HG03039 (cell line): ENCODE data around the gene YY1.
"Not testable (repeated sequence)": the region's sequence is repeated elsewhere in the genome, so short reads cannot be mapped to it uniquely, and the experiment has no call there.

Experiments
- ATAC-seq: cut with Tn5 transposase; IDR thresholded peaks from one replicate; pipeline ENCODE4 v1.9.1; 2021; ENCODE audit warnings: mild to moderate bottlenecking, moderate library complexity; ENCODE audit not compliant: unreplicated experiment

Gene YY1

DNA sequence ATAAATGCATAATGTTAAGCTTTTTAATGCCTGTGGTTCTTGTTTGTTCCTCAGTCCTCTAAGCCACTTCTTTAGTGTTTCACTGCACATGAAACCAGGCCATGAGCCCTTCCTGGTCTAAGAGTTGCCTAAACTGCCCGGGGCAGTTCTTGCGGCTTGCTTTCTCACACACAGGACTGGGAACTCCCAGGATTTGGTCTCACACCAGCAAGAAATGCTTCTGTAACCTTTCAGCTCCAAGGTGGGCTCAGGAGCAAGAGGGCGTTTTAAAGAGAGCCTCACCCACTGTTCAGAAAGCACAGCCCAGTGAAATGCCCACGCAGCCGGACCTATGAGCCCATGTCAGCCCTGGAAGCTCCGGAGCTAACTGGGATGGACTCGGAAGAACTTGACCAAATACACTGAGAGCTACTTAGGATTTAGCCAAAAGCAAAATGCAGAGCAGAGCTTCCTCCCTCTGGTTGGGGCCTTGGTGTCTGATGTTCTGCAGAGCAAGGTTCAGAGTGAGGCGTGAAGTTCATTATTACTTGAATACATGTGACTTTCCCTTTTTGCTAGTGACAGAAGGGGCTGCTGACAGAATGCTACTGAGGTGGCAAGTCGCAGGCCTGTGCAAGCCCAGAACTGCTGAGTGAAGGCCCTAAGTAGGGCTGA is 43.9 kb downstream of the YY1 start:
- ATAC-seq: no peak

DNA sequence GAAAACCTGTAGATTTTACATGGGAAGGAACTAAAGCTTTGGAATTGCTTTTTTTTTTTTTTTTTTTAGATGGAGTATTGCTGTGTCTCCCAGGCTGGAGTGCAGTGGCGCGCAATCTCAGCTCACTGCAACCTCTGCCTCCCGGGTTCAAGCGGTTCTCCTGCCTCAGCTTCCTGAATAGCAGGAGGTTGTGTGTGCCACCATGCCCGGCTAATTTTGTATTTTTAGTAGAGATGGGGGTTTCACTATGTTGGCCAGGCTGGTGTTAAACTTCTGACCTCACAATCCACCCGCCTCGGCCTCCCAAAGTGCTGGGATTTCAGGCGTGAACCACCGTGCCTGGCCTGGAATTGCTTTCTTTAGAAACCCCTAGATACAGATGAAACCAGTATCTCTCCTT is 44.5 kb downstream of the YY1 start:
- ATAC-seq: not testable (repeated sequence)

DNA sequence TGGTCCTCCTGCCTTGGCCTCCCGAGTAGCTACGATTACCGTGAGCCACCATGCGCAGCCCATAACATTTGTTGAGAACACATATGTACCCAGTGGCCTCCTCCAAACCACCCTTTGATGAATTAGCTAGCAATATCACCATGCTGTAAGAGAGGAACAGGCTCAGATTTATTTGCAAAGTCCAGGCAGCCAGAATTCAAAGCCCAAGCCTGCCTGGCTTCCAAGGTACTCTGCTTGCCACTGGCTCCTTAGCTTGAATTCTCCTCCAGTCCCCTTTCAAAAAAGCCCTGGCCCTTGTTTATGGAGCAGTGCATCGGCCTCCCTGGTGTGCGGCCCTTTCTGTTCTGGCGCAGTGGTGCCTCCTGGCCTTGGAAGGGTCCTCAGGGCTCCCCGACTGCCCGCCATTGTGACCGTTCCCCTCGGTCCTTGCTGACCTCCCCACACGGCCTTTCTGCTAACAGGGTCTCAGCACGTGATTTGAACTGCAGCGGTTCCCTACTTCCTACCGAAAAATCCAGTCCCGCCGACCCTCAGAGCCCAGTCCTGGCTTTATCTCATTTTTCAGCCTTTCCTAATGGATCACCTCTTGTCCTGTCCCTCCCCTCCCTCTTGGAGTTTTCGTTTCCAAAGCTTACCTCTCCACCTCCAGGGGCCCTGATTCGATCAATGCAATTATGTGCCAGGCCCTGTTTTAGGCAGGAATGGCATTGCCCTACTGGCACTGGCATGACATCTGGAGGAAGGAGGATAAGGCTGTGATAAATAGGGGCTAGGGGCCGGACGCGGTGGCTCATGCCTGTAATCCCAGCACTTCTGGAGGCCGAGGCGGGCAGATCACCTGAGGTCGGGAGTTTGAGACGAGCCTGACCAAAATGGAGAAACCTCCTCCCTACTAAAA is 45.3 kb downstream of the YY1 start:
- no peak for ATAC-seq

DNA sequence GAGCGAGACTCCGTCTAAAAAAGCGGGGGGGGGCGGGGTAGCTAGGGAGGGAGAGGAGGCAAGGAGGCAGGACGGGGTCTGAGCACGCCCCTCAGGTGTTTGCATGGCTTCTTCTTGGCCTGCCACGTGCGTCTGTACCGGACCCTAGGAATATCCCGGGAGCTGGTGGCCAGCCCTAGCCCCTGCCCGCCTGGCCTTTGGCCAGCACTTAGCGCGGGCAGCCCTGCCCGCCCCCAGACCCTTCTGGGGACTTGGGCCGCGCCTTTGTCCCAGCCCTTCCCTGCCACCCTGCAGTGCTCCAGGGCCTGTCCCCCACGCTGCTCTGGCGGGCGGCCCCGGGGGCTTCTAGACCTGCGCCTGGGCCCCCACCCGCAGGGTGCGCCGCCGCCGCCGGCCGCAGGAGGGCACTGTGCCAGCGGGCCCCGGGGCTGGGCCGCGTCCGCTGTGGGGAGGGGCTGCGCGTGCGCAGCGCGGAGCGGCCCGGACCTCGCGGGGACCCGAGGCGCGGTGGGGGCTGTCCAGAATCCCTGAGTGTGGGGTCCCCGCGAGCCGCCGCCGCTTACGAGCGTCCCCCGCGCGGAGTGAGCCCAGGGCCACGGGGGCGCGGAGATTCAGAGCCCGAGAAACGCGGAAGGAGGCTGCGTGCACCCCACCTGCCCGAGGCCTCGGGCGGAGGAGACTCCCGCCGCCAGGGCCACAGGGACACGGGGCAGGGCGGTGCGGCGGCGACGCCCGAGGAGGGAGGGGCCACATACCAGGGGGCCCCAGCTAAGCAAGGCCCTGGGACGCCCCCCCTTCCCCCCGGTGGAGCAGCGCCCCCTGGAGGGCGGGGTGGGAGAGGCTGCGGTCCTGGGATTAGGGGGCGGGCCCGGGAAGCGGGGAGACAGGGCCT is 46.3 kb downstream of the YY1 start:
- peak; percentile 80 for ATAC-seq

DNA sequence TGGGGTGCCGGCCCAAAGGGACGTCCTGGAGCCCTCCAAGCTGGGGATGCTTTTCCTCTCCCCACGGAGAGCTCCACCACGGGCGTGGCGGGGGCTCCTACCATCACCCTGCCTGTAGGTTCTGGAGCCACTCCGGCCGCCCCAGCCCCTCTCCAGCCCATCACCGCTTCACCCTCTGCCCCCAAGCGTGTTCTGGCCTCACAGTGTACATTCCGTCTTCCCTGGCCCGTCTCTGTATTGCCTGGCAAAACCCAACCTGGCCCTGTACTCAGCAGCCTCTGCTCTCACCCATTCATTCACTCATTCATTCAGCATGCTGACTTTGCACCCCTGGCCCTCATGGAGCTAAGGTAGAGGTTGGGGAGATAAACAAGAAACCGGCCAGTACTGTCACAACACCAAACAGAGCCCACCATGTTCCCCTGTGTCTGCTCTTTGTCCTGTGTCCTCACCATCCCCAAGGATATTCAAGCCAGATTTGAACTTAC is 47.0 kb downstream of the YY1 start:
- ATAC-seq: no peak

DNA sequence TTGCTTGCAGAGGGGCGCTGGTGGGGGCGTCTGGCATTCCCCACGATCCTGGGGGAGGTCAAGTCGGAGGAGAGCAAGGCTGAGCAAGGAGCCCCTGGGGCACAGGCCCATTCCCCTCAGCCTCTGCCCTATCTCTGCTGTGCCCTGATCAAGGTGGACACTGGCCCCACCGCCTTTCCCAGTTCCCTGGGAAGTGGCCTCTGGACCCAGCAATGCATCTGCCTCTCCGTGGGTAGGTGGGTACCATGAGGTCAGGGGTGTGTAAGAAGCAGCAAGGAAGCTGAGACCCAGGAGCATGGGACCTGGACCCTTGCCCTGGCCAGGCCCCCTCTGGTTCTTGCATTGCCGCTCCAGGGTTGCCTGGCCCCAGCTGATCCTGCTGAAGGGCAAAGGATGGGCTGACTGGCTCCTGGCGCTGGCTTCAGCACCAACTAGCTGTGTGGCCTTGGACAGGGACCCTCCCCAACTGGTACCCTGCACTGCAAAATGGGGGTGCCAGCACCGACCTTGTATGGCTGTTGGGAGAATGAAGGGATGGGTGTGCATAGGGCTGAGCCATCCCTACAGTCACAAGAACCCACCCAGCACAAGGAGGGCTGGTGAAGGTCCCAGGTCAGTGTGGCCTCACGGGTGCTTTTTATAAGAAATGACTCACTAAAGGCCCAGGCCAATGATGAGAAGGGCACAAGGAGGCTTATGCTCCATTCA is 47.7 kb downstream of the YY1 start:
- ATAC-seq: no peak

DNA sequence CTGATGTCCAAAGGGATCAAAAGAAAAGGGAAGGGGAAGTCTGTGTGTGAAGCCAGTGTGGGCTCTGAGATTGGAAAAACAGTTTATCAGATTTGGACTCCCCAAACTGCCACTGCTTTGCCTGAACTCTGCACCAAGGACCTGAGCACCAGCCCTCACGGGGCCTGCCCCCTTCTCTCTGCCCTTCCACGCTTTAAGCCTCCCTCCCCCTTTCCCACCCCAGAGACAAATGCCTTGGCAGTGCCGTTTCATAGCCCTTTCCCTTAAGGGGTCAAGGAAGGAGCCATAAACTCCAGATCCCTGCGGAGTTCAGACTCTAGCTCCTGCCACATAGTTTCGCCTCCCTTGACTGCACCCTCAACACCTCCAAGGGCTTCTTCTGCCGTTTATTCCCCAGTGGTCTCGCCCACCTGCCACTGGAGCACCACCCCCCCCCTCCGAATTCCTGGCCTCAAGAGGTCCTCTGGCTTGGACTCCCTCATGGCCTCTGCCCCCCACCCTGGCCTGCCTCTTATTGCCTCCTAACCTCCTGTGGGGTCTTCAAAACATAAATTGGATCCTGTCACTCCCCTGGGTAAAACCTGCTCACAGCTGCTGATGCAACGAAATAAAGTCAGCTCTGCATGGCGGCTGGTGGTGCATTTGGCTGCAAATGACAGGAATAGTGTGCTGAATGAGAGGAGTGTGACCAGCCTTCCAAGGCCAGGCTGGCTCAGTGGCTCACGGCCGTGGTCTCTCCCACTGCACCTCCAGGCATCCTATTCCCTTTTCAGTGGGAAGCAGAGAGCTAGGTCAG is 48.5 kb downstream of the YY1 start:
- ATAC-seq: no peak

DNA sequence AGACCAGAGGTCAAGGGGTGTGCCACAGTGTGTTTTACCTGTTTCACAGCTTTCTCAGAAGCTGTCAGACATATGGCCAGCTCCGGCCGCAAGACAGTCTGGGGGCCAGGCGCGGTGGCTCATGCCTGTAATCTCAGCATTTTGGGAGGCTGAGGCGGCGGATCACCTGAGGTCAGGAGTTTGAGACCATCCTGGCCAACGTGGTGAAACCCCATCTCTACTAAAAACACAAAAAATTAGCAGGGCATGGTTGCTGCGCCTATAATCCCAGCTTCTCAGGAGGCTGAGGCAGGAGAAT is 49.0 kb downstream of the YY1 start:
- ATAC-seq: not testable (repeated sequence)

DNA sequence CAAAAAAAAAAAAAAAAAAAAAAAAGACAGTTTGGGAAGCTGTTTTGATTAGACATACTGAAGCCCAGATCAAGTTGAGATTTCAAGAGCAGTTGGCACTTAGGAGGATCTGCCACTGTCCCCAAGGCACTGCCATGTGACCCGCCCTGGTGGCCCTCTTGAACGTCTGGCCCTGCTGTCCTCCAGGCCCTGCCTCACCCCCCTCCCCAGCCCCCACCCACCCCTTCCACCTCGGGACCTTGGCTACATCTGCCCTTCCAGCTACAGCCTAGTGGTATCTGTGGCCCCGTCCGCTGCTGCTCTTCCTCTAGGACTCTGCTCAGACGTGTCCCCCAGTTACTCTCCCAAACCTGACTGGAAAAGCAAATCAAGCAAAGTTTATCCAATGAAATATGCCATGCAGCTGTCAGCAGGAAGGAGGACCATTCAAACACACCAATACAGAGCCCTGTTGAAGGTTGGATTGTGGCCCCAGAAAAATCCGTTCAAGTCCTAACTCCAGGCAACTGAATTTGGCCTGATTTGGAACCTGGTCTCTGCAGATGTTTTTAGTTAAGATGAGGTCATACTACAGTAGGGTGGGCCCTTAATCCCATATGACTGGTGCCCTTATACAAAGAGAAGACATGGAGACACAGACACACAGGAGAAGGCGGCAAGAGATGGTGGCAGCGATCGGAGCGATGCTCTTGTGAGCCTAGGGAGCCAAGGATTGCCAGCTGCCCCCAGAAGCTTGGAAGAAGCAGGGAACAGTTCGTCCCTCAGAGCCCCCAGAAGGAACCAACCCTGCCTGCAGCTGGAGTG is 49.6 kb downstream of the YY1 start:
- no peak for ATAC-seq

DNA sequence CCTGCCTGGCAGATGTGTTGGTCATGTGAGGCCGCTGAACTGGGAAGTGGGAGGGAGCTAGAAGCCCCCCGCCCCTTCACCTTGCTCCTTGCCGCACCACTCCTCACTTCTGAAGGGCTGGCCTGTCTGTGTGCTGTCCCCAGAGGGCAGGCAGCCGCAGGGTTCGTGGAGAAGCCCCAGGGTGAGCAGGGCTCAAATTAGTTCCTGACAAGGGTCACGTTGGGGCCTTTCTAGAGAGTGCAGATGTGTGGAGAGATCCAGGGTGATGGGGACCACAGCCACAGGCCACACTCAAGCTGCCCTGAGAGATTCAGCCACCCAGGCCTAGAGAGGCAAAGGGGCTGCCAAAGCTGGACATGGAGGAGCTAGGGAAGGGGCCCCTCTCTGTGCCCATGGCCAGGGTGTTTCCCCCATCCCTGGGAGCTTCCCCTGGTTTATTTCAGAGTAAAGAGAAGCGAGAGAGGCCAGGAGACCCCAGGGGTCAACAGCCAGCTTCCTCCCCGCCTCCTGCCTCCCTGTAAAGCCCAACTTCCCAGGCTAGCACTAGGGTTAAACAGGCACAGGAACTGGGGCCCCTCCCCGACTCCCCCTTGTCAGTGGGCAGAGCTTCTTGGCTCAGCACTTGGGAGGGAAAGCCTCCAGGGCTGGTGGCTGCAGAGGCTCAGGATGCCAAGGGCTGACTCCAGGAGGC is 51.1 kb downstream of the YY1 start:
- no peak for ATAC-seq

DNA sequence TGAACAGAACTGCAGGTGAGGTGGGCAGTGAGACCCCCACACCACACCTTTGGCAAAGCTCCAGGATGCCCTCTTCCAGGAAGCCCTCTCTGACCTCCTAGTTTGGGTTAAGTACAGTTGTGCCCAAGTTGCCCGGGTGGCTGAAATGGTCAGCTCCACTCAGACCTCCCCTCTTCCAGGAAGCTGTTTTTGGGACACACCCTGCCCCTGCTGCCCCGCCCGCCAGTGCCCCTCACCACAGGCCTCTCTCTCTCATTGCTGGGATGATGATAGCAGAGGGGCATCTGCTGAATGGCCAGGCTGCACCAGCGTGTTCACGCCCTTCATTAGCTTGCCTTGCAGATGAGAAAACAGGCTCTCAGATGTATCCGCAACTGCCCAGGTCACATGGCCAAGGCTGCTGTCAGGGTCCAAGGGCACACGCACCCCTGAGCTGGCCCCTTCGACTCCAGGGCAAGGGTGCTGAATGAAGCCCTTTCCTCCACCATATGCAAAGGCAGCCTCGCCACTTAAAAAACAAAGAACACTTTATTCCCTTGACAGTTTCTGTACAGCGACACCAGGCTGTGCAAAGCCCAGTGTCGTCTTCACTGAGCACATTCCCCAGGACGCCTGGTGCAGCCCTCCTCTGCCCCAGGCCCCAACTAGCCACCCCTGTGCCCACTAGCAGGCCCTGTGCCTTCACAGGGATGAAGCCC is 51.8 kb downstream of the YY1 start:
- ATAC-seq: no peak

DNA sequence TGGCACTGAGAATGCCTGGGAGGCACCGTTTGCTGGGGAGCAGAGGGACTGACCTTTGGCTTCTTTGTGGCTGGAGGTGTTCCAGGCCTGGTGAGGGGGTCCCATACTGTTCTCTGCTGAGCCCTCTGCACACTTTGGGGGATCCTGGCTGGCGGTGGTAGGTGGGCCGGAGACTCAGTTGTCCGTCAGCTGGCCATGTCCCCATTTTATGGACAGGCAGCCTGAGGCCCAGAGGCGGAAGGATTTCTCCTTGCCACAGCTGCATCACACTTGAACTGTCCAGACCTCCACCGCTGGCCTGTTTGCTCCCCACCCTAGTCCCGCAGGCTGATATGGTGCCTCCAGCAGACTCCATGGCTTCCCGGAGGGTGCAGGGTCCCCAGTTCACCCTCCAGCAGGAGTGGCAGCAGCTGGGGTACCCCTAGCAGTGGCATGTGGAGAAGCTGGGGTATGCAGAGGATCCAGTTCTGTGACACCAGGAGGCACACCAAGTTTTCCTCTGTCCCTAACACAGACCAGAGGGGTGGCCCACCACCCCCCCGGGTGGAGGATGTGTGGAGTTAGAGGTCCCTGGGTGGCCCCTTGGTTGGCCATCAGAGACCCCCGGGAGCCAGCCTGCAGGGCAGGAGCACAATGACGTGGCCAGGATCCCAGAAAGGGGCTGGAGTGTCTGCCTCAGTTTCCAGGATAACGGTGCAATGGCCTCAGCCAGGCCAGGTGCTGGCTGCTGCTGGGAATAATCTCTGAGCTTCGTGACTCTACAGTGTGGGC is 52.5 kb downstream of the YY1 start:
- ATAC-seq: no peak

DNA sequence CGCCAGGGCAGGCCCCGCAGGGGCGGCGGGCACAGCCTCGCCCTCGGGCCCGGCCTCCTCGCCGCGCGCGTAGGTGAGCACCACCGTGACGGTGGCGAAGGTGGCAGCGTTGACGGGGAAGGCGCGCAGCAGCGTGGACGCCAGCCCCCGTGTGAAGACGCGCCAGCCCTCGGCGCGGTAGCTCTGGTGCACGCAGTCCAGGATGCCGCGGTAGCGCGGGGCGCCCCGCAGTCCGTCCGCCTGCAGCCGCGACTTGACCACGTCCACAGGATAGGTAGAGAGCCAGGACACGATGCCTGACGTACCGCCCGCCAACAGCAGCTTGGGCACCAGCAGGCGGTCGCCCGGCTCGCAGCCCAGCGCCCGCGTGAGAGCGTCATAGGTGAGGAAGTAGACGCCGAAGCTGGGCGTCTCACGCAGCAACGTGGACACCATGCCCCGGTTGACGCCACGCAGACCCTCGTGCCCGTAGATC is 53.4 kb downstream of the YY1 start:
- no peak for ATAC-seq

DNA sequence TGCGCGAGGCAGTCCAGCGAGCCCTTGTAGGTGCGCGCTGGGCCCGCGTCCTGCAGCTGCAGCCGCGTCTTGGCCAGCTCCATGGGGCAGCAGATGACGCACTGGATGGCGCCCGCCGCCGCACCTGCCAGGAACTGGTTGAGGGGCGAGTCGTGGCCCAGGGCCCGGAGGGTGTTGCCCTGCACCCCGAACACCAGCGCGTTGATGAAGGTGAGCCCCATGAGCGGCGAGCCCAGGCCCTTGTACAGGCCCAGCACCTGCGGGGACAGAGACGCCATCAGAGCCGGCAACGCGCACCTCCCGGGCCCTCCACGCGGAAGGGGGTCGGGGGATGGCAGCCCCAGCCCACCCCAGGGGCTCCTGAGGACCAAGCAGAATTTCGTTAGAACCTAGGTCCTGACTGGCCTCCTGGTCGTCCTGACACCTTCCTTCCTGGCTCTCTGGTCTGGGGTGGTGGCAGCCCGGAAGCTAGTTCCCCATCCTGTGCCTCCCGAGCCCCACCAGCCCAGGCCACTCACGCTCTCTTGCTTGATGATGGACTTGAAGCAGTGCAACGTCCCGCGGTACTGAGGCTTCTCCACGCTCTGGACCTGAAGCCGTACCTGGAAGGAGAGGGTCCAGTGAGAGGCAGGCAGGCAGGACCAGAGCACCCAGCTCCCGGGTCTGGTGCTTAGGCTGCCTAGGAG is 54.0 kb downstream of the YY1 start:
- no peak for ATAC-seq

DNA sequence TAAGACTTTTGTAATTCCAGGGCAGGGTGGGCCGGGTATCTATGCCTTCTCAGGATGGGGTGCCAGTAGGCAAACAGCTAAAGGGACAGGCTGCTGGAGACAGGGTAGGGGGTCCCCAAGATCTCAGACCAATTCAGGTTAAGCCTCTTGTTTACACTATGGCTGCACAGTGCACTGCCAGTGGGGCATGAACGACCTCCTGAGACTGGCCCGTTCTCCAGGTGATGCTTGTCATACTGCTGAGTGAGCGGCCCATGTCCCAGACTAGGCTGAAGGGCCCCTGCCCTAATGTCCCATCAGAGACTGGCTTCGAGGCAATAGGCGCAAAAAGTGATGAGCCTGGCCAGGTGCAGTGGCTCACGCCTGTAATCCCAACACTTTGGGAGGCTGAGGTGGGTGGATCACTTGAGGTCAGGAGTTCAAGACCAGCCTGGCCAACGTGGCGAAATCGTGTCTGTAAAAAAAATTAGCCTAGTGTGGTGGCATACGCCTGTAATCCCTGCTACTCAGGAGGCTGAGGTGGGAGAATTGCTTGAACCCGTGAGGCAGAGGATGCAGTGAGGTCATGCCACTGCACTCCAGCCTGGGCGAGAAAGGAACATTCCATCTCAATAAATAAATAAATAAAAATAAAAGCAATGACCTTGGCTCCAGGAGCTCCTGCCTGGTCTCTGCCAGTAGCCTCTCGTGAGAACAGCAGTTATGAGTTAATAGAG is 54.7 kb downstream of the YY1 start:
- ATAC-seq: no peak
